ENCODE results near the gene SLC36A2.

Gene SLC36A2

DNA sequence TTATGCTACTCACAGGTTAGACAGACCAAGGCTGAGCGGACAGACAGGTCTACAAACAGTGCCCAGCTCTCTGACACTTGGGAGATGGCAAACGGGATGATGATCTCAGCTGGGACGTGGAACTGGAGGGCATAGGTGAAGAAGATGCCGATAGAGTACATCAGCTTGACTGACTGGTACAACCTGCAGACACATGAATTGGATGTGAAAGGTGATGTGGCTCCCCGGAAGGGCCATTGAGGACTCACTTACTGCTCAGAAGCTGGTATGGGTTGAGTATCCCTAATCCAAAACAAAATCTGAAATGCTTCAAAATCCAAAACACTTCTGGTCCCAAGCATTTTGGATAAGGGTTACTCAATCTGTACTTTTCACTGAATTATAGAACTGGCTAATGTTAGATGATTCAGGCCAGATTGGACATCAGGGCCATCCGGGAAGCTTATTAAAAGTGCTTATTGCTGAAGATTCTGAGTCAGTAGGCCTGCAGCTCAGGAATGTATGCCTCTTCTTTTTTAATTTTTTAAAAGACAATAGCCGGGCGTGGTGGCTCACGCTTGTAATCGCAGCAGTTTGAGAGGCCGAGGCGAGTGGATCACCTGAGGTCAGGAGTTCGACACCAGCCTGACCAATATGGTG, 66.2 kb downstream of the SLC36A2 start:
- DNase-seq, result no peak

DNA sequence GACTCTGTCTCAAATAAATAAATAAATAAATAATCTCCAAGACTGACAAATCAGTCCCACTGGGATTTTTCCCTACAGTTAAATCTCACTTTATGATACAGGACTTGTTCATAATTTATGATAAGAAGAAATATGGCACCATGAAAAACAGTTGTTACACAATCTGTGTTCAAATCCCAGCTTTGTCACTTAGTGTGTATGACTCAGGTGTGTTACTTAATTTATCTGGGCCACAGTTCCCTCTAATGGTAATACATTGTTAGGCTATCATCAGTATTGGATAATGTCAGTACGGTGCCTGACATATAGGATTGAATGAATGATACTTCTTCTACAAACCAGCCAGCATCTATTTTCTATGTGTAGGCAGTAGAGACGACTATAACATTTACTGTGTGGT, 66.9 kb downstream of the SLC36A2 start:
- no peak for DNase-seq

DNA sequence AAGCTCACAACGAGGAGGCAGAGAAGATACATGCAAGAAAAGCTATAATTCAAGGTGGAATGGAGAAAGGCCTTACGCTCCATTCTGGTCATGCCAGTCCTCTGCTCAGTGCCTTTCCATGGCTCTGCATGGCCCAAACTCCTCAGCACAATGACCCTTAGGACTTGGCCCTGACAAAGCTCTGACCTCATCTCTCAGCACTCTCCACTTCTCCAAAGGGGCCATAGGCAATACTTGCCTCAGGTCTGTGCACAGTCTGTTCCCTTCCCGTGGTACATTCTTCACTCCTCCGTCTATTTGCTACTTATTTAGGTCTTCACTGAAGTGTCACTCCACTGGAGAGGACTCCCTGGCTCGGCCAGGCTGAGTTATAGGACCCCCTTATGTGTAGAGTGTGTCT, 68.5 kb downstream of the SLC36A2 start:
- DNase-seq, result no peak

DNA sequence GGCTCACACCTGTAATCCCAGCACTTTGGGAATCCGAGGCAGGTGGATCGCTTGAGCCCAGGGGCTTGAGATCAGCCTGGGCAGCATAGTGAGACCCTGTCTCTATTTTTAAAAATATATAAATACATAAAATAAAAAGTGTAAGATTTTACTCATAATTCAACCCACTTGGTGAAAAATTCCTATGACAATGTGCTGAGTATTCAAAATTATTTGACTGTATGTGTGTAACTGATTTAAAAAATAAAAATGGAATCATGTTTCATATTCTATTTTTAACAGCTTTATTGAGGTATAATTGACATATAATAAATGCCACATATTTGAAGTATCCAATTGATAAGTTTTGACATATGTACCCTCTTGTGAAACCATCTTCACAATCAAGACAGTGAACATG, 71.6 kb downstream of the SLC36A2 start:
- DNase-seq, result no peak

DNA sequence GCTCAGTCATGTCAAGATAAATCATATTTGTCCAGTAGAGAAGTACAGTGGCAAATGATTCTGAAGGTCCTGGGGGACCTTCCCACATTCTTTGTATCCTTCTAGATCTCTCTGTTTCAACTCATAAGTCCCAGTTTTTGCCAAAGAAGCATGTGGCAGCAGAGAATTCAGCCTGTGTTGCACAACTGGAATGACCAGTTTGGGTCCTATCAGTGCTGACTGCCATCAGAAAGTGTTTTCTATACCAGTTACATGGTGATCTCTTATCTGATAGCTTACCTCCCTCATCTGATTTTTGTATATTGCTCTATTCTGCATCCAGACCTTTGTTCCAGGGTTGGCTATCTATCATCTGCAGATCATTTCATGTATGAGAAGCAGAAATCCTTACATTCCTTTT, 72.7 kb downstream of the SLC36A2 start:
- no peak for DNase-seq

DNA sequence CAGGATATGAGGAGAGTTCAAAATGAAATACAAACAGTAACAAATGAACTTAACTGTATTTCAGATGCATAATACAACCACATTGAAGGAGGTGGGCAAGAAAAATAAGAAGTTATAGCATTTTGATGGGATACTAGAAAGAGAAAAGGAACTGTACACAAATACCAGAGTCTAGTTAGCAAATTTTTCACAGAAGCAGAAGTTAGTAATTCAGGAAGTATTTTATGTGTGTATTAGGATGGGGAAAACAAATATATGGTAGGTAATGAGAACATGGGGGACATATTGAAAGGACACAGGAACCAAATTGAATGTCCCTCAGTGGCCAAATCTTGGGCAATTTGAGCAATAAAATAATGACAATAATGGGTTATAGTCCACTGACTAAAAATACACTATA, 76.0 kb downstream of the SLC36A2 start:
- DNase-seq, result no peak

DNA sequence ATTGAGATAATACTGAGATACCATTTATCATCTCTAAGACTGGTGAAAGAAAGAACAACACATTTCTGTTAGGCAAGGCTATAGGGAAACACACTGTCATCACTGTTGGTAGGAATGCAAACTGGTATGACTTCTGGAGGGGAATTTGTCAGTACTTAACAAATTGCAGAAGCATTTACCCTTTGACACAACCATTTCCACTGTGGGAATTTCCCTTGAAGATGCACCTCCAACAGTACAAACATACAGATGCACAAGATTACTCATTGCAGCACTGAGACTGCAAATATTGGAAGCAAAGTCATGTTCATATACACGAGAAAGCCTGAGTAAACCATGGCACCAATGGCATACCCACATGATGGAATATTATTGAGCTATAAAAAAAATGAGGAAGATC, 76.8 kb downstream of the SLC36A2 start:
- no peak for DNase-seq

DNA sequence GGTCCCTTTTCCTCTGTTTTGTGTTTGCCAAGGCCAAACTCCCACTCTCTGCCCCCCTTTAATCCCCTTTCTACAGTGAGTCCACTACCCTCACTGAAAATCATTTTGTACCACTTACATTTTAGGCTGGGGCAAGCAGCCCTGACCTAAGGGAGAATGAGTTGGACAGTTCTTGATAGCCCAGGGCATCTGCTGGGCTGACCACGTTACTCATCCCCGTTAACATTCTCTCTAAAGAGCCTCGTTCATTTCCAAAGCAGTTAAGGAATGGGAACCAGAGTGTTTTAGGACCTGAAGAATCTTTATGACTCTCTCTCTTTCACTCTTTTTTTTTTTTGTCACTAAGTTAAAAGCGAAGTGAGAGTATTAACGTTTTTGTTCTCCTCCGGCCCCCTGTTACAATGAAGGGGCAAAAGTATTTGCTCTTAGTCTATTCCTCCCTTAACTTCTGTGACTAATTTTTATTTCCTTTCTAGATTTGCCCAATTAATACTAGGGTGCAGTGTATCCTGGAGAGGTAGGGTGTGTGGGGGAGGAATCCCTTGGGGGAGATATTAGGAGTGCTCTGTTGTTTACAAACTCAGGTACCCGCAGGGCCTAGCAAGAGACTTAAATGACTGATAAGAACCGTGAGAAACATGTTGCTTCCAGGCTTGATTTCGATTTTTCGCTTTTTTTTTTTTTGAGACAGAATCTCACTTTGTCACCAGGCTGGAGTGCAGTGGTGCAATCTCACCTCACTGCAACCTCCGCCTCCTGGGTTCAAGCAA, 79.7 kb downstream of the SLC36A2 start:
- no peak for DNase-seq
